IMR-90 (cell line): ENCODE measurements around the gene ITGA2. TPM values are rescaled to one million over a fixed set of nuclear protein-coding genes. Genes with fewer than 3 reads are reported as not detected.

Source experiments
- ATAC-seq: fragments of 200-7000 bp; cut with Tn5 transposase; 2 replicates; pipeline ENCODE4 v1.9.1; 2020; ENCODE audit warnings: low read depth, mild to moderate bottlenecking, moderate library complexity
- BruUV-seq: library from RNA; stranded (reverse); fragments of 400-500 nt; replicated peaks from 2 replicates; lab custom pipeline; 2021; lab: Mats Ljungman, UMichigan
- CTCF ChIA-PET: fragments of 300-600 bp; formaldehyde crosslinking; extraction: SDS; loops from one replicate; lab custom pipeline; 2021; ENCODE audit warnings: antibody characterized with exemption; lab: Yijun Ruan, JAX
- POLR2A ChIA-PET: fragments of 300-600 bp; sonication (Branson Sonifier 250); formaldehyde crosslinking; loops from one replicate; lab custom pipeline; 2022; ENCODE audit warnings: antibody characterized with exemption; ENCODE audit not compliant: unreplicated experiment; lab: Charles Lee
- DNase-seq: peaks from one replicate; pipeline ENCODE4 v3.0.0; 2013
- H2AFZ ChIP-seq: replicated peaks from 2 replicates; pipeline ENCODE3; 2013; ENCODE audit warnings: low read length, mild to moderate bottlenecking; ENCODE audit not compliant: poor library complexity
- H2AK5ac ChIP-seq: 2 replicates; pipeline ENCODE4 v1.6.1; 2013; ENCODE audit warnings: low read depth, low read length, inconsistent platforms
- H2AK9ac ChIP-seq: replicated peaks from 2 replicates; pipeline ENCODE3; 2013; ENCODE audit warnings: mild to moderate bottlenecking, low read depth, low read length, moderate library complexity; ENCODE audit not compliant: poor library complexity
- H2BK120ac ChIP-seq: 2 replicates; pipeline ENCODE4 v1.6.1; 2013; ENCODE audit warnings: low read depth, low read length, inconsistent platforms
- H2BK15ac ChIP-seq: 3 replicates; pipeline ENCODE4 v1.6.1; 2013; ENCODE audit warnings: low read depth, low read length, inconsistent platforms
- H2BK20ac ChIP-seq: 2 replicates; pipeline ENCODE4 v1.6.1; 2013; ENCODE audit warnings: low read depth, mild to moderate bottlenecking, inconsistent platforms, low read length, moderate library complexity
- H2BK5ac ChIP-seq: 2 replicates; pipeline ENCODE4 v1.6.1; 2013; ENCODE audit warnings: mild to moderate bottlenecking, low read depth, low read length, inconsistent platforms; ENCODE audit not compliant: poor library complexity, severe bottlenecking
- H3K14ac ChIP-seq: replicated peaks from 2 replicates; pipeline ENCODE4 v1.6.1; 2013; ENCODE audit warnings: low read depth, low read length, inconsistent platforms
- H3K18ac ChIP-seq: 2 replicates; pipeline ENCODE4 v1.6.1; 2013; ENCODE audit warnings: low read depth, low read length, control low read depth
- H3K23ac ChIP-seq: 2 replicates; pipeline ENCODE4 v1.6.1; 2013; ENCODE audit warnings: low read depth, low read length, inconsistent platforms
- H3K27ac ChIP-seq: 2 replicates; pipeline ENCODE4 v1.5.1; 2013; ENCODE audit warnings: mild to moderate bottlenecking, control low read depth, low read length; ENCODE audit not compliant: insufficient read depth
- H3K27me3 ChIP-seq: 2 replicates; pipeline ENCODE4 v1.6.1; 2013; ENCODE audit warnings: low read length; ENCODE audit not compliant: control insufficient read depth, insufficient read depth
- H3K36me3 ChIP-seq: 2 replicates; pipeline ENCODE4 v1.6.1; 2013; ENCODE audit warnings: low read length, mixed read lengths; ENCODE audit not compliant: control insufficient read depth, insufficient read depth
- H3K4ac ChIP-seq: 2 replicates; pipeline ENCODE4 v1.6.1; 2013; ENCODE audit warnings: low read depth, low read length, inconsistent platforms
- H3K4me1 ChIP-seq: 2 replicates; pipeline ENCODE4 v1.6.1; 2013; ENCODE audit warnings: low read length, mixed read lengths; ENCODE audit not compliant: control insufficient read depth, insufficient read depth
- H3K4me2 ChIP-seq: 2 replicates; pipeline ENCODE4 v1.6.1; 2013; ENCODE audit warnings: low read depth, mild to moderate bottlenecking, control low read depth, low read length, moderate library complexity
- H3K4me3 ChIP-seq: 2 replicates; pipeline ENCODE4 v1.5.1; 2013; ENCODE audit warnings: low read depth, mild to moderate bottlenecking, control low read depth, low read length, moderate library complexity; ENCODE audit not compliant: insufficient read depth
- H3K56ac ChIP-seq: 2 replicates; pipeline ENCODE4 v1.6.1; 2013; ENCODE audit warnings: low read length, inconsistent platforms; ENCODE audit not compliant: insufficient read depth; ENCODE audit errors: extremely low read depth
- H3K79me1 ChIP-seq, 2 experiments: 2 replicates each; pipeline ENCODE4 v1.6.1; 2013; ENCODE audit warnings: low read length in 2 of 2, inconsistent platforms in 1 of 2, low read depth in 1 of 2
- H3K9ac ChIP-seq: 2 replicates; pipeline ENCODE4 v1.6.1; 2013; ENCODE audit warnings: low read depth, low read length, control low read depth
- H3K9me1 ChIP-seq: 2 replicates; pipeline ENCODE4 v1.6.1; 2013; ENCODE audit warnings: low read length, inconsistent platforms; ENCODE audit not compliant: insufficient read depth
- H3K9me3 ChIP-seq: 2 replicates; pipeline ENCODE4 v1.6.1; 2013; ENCODE audit warnings: low read length; ENCODE audit not compliant: control insufficient read depth, insufficient read depth
- H4K20me1 ChIP-seq: 2 replicates; pipeline ENCODE4 v1.6.1; 2013; ENCODE audit warnings: low read length, inconsistent platforms; ENCODE audit not compliant: insufficient read depth
- H4K5ac ChIP-seq: 2 replicates; pipeline ENCODE4 v1.6.1; 2013; ENCODE audit warnings: mild to moderate bottlenecking, low read depth, low read length, control low read depth
- H4K8ac ChIP-seq, 2 experiments: 2 replicates each; pipeline ENCODE4 v1.6.1; 2013; ENCODE audit warnings: low read depth in 2 of 2, low read length in 2 of 2, control low read depth in 1 of 2, inconsistent platforms in 1 of 2
- H4K91ac ChIP-seq: 2 replicates; pipeline ENCODE4 v1.6.1; 2013; ENCODE audit warnings: low read depth, low read length, inconsistent platforms; ENCODE audit not compliant: insufficient read depth
- RAD21 ChIP-seq: IDR thresholded peaks from 2 replicates; pipeline ENCODE4 v1.6.1; 2012; ENCODE audit warnings: low read length, improper control_type of control experiment
- RCOR1 ChIP-seq: IDR thresholded peaks from 2 replicates; pipeline ENCODE4 v1.6.1; 2012; ENCODE audit warnings: mild to moderate bottlenecking, low read length, improper control_type of control experiment; ENCODE audit not compliant: insufficient replicate concordance
- RFX5 ChIP-seq: IDR thresholded peaks from 2 replicates; pipeline ENCODE4 v1.8.0; 2012; ENCODE audit warnings: low read depth, mild to moderate bottlenecking, low read length, moderate library complexity
- WGBS, 2 experiments: methylation state at CpG; one replicate each; pipeline versions ENCODE4 v1.1.5 to v1.1.7; 2013; ENCODE audit warnings: missing lambda C conversion rate in 2 of 2; ENCODE audit not compliant: insufficient read length in 1 of 2; ENCODE audit errors: extremely low coverage in 2 of 2; 5-methylcytosine and 5-hydroxymethylcytosine counted together
- dilution Hi-C: fragments of 300-500 bp; cut with HindIII; formaldehyde crosslinking; loops from one replicate; pipeline ENCODE4 v1.14.3; 2018; ENCODE audit warnings: low sequenced_read_pairs; ENCODE audit not compliant: unreplicated experiment
- in situ Hi-C: fragments of 300-500 bp; cut with MboI; formaldehyde crosslinking; loops from 3 replicates; pipeline ENCODE4 v1.14.3; 2019; ENCODE audit warnings: low sequenced_read_pairs, inconsistent platforms, mixed read lengths
- intact Hi-C: fragments of 100-400 bp; cut with micrococcal nuclease; formaldehyde crosslinking; loops from 2 replicates; pipeline ENCODE4 v1.10.0; 2022
- polyA plus RNA-seq, 3 experiments: library from polyadenylated mRNA; depleted of rRNA; stranded (reverse); fragments of >200 nt; gene quantifications; 2 replicates each; pipeline ENCODE4 v1.2.3, GENCODE V29; 2012; ENCODE audit warnings: low replicate concordance in 1 of 3
- total RNA-seq: library from RNA; depleted of rRNA; stranded (reverse); fragments of >200 nt; gene quantifications from 2 replicates; pipeline ENCODE4 v1.2.3, GENCODE V29; 2012

ITGA2 gene
- total and polyA plus RNA-seq, 2 of the 4 experiments (the other 2 are of a cell fraction), result 23.3 to 93.4 TPM

- no peak overlapping the region for H2BK20ac ChIP-seq
- no peak overlapping the region for H3K4me3 ChIP-seq
- peaks cover 14% of the 10 kb centered on the region for H3K4me1 ChIP-seq
- no peak overlapping the region for H3K14ac ChIP-seq
- in situ Hi-C loops (no loop called here), intact Hi-C loops (no loop called here), dilution Hi-C loops (no loop called here)
- no CpG with 5 or more reads among the region's 1 CpG for WGBS, 2 experiments
- H3K9me3 ChIP-seq, result no peaks in the 10 kb centered on the region
- H3K4me2 ChIP-seq, result no peak overlapping the region
- no peak overlapping the region for H2BK120ac ChIP-seq
- H3K79me1 ChIP-seq, result peaks cover 0 to 8% of the 10 kb centered on the region in 2 experiments; a peak in 2 of 4 replicates
- H3K4ac ChIP-seq, result no peak overlapping the region
- ChIA-PET CTCF (no interaction called here), POLR2A (no interaction called here)
- BruUV-seq, result no TSS peak
- no peak for DNase-seq
- H2BK15ac ChIP-seq, result no peak overlapping the region
- H4K20me1 ChIP-seq, result no peaks in the 10 kb centered on the region; the same call in 1 of the 2 replicates
- no peak overlapping the region for H2AFZ ChIP-seq
- TF ChIP-seq RCOR1 (no peak), RAD21 (no peak), RFX5 (no peak)
- H3K36me3 ChIP-seq, result peaks cover 34% of the 10 kb centered on the region
- no peak overlapping the region for H3K27ac ChIP-seq
- H4K5ac ChIP-seq, result no peak overlapping the region
- no peaks in the 10 kb centered on the region for H3K27me3 ChIP-seq
- H2AK9ac ChIP-seq, result no peak overlapping the region
- no peak overlapping the region for H3K23ac ChIP-seq
- H2AK5ac ChIP-seq, result no peak overlapping the region
- H3K56ac ChIP-seq, result no peak overlapping the region
- no peak overlapping the region for H4K91ac ChIP-seq
- no peak for ATAC-seq
- no peak overlapping the region for H3K9ac ChIP-seq
- no peak overlapping the region for H2BK5ac ChIP-seq
- no peak overlapping the region for H4K8ac ChIP-seq
- H3K9me1 ChIP-seq, result peaks cover 2% of the 10 kb centered on the region; the same call in 1 of the 2 replicates
- H3K18ac ChIP-seq, result no peak overlapping the region
These were observed 98.0 kb downstream of the ITGA2 start for GRCh38 chr5:53087171-53087570.
